ENCODE measurements around the gene C19orf44. TPM values are rescaled to one million over a fixed set of nuclear protein-coding genes. Genes with fewer than 3 reads are reported as not detected.
"Not testable (repeated sequence)": the region's sequence is repeated elsewhere in the genome, so short reads cannot be mapped to it uniquely, and the experiment has no call there.

C19orf44 gene
- total RNA-seq (1 to 10 TPM; 1.3 to 2.1 TPM), total RNA-seq (2.0 to 5.3 reads per million in 2 donors)

GRCh38 chr19:16495982-16496612 is at the start of gene C19orf44, which contains the start of gene CALR3:
Gene C19orf44 (plus strand): TSS chr19:16496394. CDS start chr19:16500793, 4,399 bp downstream.
Gene CALR3 (minus strand): TSS chr19:16496167. CDS start chr19:16496129, 38 bp downstream.
- peak within 1 kb of the TSS; percentile 99 for H3K4me3 Mint-ChIP-seq
- ATAC-seq (peak; percentile 99), DNase-seq (peak; percentile 92 to 94 (median 93))
- peaks cover 3% of the 10 kb centered on the region for H3K36me3 Mint-ChIP-seq (ENCODE audit: low read depth)
- H3K27ac Mint-ChIP-seq, result peak within 1 kb of the TSS; percentile 79
- H3K4me1 Mint-ChIP-seq, result peaks cover 8% of the 10 kb centered on the region
- no peaks in the 10 kb centered on the region for H3K9me3 ChIP-seq (ENCODE audit: control insufficient read depth, low read length, poor library complexity, severe bottlenecking)
- H3K27me3 Mint-ChIP-seq, result no peaks in the 10 kb centered on the region

- H3K9me3 ChIP-seq (ENCODE audit: control insufficient read depth, low read length, poor library complexity, severe bottlenecking), result no peaks in the 10 kb centered on the region
- ATAC-seq, result peak; percentile 33
- Mint-ChIP-seq H3K27ac (peak overlapping the region; percentile 27), H3K4me3 (peak overlapping the region; percentile 55), H3K27me3 (no peaks in the 10 kb centered on the region), H3K36me3 (ENCODE audit: low read depth) (no peaks in the 10 kb centered on the region), H3K4me1 (peaks cover 49% of the 10 kb centered on the region)
- no peak for DNase-seq
Measured at GRCh38 chr19:16446724-16447368, 49.3 kb upstream of the C19orf44 start.

- H3K36me3 Mint-ChIP-seq (ENCODE audit: low read depth); DNase-seq; H3K27me3 Mint-ChIP-seq; ATAC-seq; H3K9me3 ChIP-seq (ENCODE audit: control insufficient read depth, low read length, poor library complexity, severe bottlenecking): not testable (repeated sequence)
- Mint-ChIP-seq H3K4me1 (peaks cover 43% of the 10 kb centered on the region), H3K27ac (peak overlapping the region; percentile 27), H3K4me3 (peak overlapping the region; percentile 73)
Measured at GRCh38 chr19:16448872-16449271, 47.3 kb upstream of the C19orf44 start.

- H3K4me3 Mint-ChIP-seq, result peak overlapping the region; percentile 73
- no peaks in the 10 kb centered on the region for H3K36me3 Mint-ChIP-seq (ENCODE audit: low read depth)
- peak overlapping the region; percentile 27 for H3K27ac Mint-ChIP-seq
- H3K27me3 Mint-ChIP-seq, result no peaks in the 10 kb centered on the region
- ATAC-seq, result peak; percentile 84
- no peaks in the 10 kb centered on the region for H3K9me3 ChIP-seq (ENCODE audit: control insufficient read depth, low read length, poor library complexity, severe bottlenecking)
- H3K4me1 Mint-ChIP-seq, result peaks cover 41% of the 10 kb centered on the region
- no peak for DNase-seq
Measured at GRCh38 chr19:16449330-16449961, 46.7 kb upstream of the C19orf44 start.

GRCh38 chr19:16452325-16452724 is 43.9 kb upstream of the C19orf44 start:
- Mint-ChIP-seq H3K27ac (no peak overlapping the region), H3K4me1 (peaks cover 35% of the 10 kb centered on the region), H3K27me3 (no peaks in the 10 kb centered on the region), H3K4me3 (no peak overlapping the region), H3K36me3 (ENCODE audit: low read depth) (peaks cover 2% of the 10 kb centered on the region)
- no peak for ATAC-seq
- no peaks in the 10 kb centered on the region for H3K9me3 ChIP-seq (ENCODE audit: control insufficient read depth, low read length, poor library complexity, severe bottlenecking)
- DNase-seq, result no peak

- DNase-seq (no peak), ATAC-seq (no peak)
- no peak overlapping the region for H3K4me3 Mint-ChIP-seq
- no peaks in the 10 kb centered on the region for H3K27me3 Mint-ChIP-seq
- H3K36me3 Mint-ChIP-seq (ENCODE audit: low read depth), result peaks cover 5% of the 10 kb centered on the region
- peak overlapping the region; percentile 6 for H3K27ac Mint-ChIP-seq
- no peaks in the 10 kb centered on the region for H3K9me3 ChIP-seq (ENCODE audit: control insufficient read depth, low read length, poor library complexity, severe bottlenecking)
- peaks cover 43% of the 10 kb centered on the region for H3K4me1 Mint-ChIP-seq
Measured at GRCh38 chr19:16454351-16454918, 41.8 kb upstream of the C19orf44 start.

GRCh38 chr19:16455489-16455888 is 40.7 kb upstream of the C19orf44 start:
- no peaks in the 10 kb centered on the region for H3K9me3 ChIP-seq (ENCODE audit: control insufficient read depth, low read length, poor library complexity, severe bottlenecking)
- ATAC-seq (no peak), DNase-seq (no peak)
- Mint-ChIP-seq H3K4me3 (no peak overlapping the region), H3K36me3 (ENCODE audit: low read depth) (peaks cover 5% of the 10 kb centered on the region), H3K4me1 (peaks cover 43% of the 10 kb centered on the region), H3K27ac (no peak overlapping the region), H3K27me3 (no peaks in the 10 kb centered on the region)

GRCh38 chr19:16456652-16457194 is 39.5 kb upstream of the C19orf44 start:
- ATAC-seq, result no peak
- Mint-ChIP-seq H3K4me1 (peaks cover 41% of the 10 kb centered on the region), H3K27ac (peak overlapping the region; percentile 82)

GRCh38 chr19:16457195-16457953 is 38.8 kb upstream of the C19orf44 start:
- DNase-seq, result no peak

More at GRCh38 chr19:16456652-16457194, 39.5 kb upstream of the C19orf44 start:
- Mint-ChIP-seq H3K4me3 (peak overlapping the region; percentile 15), H3K36me3 (ENCODE audit: low read depth) (peaks cover 5% of the 10 kb centered on the region), H3K27me3 (no peaks in the 10 kb centered on the region)
- DNase-seq, result no peak
- H3K9me3 ChIP-seq (ENCODE audit: control insufficient read depth, low read length, poor library complexity, severe bottlenecking), result no peaks in the 10 kb centered on the region

GRCh38 chr19:16457954-16458331 is 38.3 kb upstream of the C19orf44 start:
- ATAC-seq, result no peak
- Mint-ChIP-seq H3K27me3 (no peaks in the 10 kb centered on the region), H3K27ac (peak overlapping the region; percentile 92), H3K36me3 (ENCODE audit: low read depth) (peaks cover 5% of the 10 kb centered on the region), H3K4me1 (peaks cover 44% of the 10 kb centered on the region), H3K4me3 (no peak overlapping the region)
- no peak for DNase-seq
- H3K9me3 ChIP-seq (ENCODE audit: control insufficient read depth, low read length, poor library complexity, severe bottlenecking), result no peaks in the 10 kb centered on the region

More at GRCh38 chr19:16457195-16457953, 38.8 kb upstream of the C19orf44 start:
- no peaks in the 10 kb centered on the region for H3K9me3 ChIP-seq (ENCODE audit: control insufficient read depth, low read length, poor library complexity, severe bottlenecking)
- Mint-ChIP-seq H3K27me3 (no peaks in the 10 kb centered on the region), H3K36me3 (ENCODE audit: low read depth) (peaks cover 5% of the 10 kb centered on the region), H3K27ac (no peak overlapping the region), H3K4me1 (peaks cover 44% of the 10 kb centered on the region), H3K4me3 (peak overlapping the region; percentile 15)
- ATAC-seq, result peak; percentile 60

- H3K36me3 Mint-ChIP-seq (ENCODE audit: low read depth), result peaks cover 7% of the 10 kb centered on the region
- H3K4me3 Mint-ChIP-seq, result peak overlapping the region; percentile 86
- peak overlapping the region; percentile 92 for H3K27ac Mint-ChIP-seq
- H3K27me3 Mint-ChIP-seq, result no peaks in the 10 kb centered on the region
- DNase-seq, result no peak
- ATAC-seq, result no peak
- no peaks in the 10 kb centered on the region for H3K9me3 ChIP-seq (ENCODE audit: control insufficient read depth, low read length, poor library complexity, severe bottlenecking)
- peaks cover 49% of the 10 kb centered on the region for H3K4me1 Mint-ChIP-seq
Measured at GRCh38 chr19:16458391-16459341, 37.5 kb upstream of the C19orf44 start.
